ENCODE data around the gene NAT9. TPM values are rescaled to one million over a fixed set of nuclear protein-coding genes. Genes with fewer than 3 reads are reported as not detected.
A peak's percentile ranks its signal among the peaks of the same experiment; 100 is the strongest.

NAT9 gene
- total RNA-seq, 6 experiments from 2014 or later = 10.0 to 23.0 (median 16.3) TPM

DNA sequence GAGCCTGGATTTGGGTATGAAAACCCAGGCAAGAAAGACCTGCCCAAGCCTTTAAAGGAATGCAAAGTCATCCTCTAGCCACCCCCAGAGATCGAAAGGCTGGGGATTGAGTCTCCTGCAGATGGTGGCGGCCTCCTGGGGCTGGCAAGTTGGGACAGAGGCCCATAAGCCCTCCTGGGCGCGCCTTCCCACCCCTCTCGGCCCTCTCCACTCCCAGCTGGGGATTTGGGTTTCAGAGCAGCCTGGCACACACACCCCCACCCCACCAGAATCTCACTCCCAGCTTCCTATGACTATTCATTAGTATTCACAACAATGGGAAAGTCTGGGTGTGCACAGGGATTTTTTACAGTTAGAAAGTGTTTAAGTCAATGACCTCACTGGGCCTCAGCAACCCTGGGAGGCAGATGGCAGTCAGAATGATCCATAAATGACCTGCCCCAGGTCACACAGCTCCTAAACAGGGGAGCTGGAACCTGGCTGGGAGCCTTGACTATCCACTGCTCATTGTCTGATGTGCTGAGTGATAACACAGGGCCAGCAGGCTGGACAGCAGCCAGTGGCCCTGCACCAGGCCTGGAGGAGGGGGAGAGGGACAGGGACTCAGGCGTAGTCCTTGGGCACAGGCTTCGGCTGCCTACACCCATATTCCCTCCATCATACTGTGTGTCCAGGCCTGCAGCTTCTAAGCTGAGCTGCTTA, 15.6 kb downstream of the NAT9 start:
- DNase-seq (peak; percentile 81 to 93 (median 92)), ATAC-seq (peak; percentile 66 to 75 (median 69))
- 27% methylated on average over 3 of the region's 7 CpGs for WGBS (ENCODE audit: insufficient coverage, low coverage, low lambda C conversion rate, missing lambda C conversion rate)
- H3K36me3 ChIP-seq = peaks cover 0 to 10% (median 0%) of the 10 kb centered on the region in 4 donors
- no peak overlapping the region for H3K4me3 ChIP-seq
- intact Hi-C loops (cut with DNase I) = no loop called here
- H3K9me3 ChIP-seq = no peaks in the 10 kb centered on the region
- peak overlapping the region in 1 of 3 donors; percentile 44 for H3K27ac ChIP-seq
- TF ChIP-seq POLR2A (IDR thresholded peaks at IDR 0.05) = no peak
- TF ChIP-seq, protein P1, sequence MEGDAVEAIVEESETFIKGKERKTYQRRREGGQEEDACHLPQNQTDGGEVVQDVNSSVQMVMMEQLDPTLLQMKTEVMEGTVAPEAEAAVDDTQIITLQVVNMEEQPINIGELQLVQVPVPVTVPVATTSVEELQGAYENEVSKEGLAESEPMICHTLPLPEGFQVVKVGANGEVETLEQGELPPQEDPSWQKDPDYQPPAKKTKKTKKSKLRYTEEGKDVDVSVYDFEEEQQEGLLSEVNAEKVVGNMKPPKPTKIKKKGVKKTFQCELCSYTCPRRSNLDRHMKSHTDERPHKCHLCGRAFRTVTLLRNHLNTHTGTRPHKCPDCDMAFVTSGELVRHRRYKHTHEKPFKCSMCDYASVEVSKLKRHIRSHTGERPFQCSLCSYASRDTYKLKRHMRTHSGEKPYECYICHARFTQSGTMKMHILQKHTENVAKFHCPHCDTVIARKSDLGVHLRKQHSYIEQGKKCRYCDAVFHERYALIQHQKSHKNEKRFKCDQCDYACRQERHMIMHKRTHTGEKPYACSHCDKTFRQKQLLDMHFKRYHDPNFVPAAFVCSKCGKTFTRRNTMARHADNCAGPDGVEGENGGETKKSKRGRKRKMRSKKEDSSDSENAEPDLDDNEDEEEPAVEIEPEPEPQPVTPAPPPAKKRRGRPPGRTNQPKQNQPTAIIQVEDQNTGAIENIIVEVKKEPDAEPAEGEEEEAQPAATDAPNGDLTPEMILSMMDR (IDR thresholded peaks at IDR 0.05) = no peak
- H3K4me1 ChIP-seq = peaks cover 2 to 94% (median 47%) of the 10 kb centered on the region in 4 donors
- H3K27me3 ChIP-seq = no peaks in the 10 kb centered on the region

DNA sequence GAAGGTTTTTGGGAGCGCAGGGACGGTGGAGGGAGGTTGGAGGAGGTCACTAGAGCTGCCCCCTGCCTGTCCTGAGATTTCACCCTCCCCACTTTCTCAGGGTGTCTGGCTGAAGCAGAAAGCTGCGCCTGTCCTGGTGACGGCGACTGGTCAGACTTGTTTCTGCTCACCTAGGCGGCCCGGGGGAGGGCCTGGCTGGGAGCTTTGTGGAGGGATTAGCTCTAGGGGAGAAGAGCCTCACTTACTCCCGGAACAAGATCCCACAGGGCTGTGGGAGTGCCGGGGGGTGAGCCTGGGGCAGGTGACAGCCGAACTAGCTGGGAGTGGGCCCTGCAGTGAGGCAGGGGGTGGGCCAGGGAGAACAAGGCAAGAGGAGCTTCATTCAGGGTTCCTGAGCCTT, 16.2 kb downstream of the NAT9 start:
- no peak for DNase-seq
- no peaks in the 10 kb centered on the region for H3K9me3 ChIP-seq
- H3K27ac ChIP-seq = peak overlapping the region in 1 of 3 donors; percentile 44
- 35% methylated on average over 2 of the region's 10 CpGs for WGBS (ENCODE audit: insufficient coverage, low coverage, low lambda C conversion rate, missing lambda C conversion rate)
- H3K36me3 ChIP-seq = peaks cover 0 to 3% (median 0%) of the 10 kb centered on the region in 4 donors
- intact Hi-C loops (cut with DNase I) = no loop called here
- peaks cover 2 to 97% (median 50%) of the 10 kb centered on the region in 4 donors for H3K4me1 ChIP-seq
- no peaks in the 10 kb centered on the region for H3K27me3 ChIP-seq
- no peak for ATAC-seq
- TF ChIP-seq, protein P1 (IDR thresholded peaks at IDR 0.05) = no peak
- TF ChIP-seq POLR2A (IDR thresholded peaks at IDR 0.05) = no peak
- H3K4me3 ChIP-seq = no peak overlapping the region

DNA sequence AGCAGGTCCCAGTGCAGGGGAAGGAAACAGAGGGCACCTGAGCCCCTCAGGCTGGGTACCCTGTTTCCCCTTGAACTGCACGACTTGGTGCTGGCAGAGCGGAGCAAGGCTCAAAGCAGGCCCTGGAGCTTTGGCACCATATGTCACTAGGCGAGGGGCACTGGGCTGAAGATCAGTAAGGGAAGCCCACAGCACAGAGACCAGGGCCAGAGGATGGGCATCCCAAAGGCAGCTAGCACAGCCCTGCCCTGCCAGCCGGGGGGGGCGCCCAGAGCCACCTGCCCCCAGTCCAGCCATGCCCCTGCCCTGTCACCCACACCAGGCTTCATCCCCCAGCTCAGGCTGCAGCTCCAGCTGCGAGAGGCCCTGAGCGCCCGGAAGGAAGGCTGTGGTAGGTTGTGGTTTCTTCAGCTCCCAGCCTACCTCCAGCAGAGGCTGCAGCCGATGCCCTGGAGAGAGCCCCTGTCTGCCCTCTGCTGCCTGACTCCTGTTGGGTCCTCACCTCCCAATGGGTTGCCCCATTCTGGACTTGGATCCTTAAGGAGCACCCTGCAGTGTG, 16.8 kb downstream of the NAT9 start:
- H3K4me3 ChIP-seq = no peak overlapping the region

DNA sequence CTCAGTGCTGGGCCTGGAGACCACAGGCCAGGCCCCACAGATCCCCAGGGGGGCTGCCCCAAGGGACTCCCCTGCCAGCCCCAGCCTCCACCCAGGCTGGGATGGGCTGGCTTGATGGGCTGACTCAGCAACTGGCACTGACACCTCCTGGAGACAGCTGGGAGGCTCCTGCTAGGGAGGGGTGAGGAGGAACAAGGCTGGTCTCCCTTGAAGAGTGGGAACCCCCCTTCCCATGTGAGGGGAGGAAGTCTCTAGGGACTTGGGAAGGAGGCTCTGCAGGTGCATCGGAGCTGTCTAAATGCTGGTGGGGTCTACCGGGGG, 17.3 kb downstream of the NAT9 start:
- peaks cover 2 to 95% (median 50%) of the 10 kb centered on the region in 4 donors for H3K4me1 ChIP-seq
- no peak overlapping the region for H3K4me3 ChIP-seq
- H3K27ac ChIP-seq = peak overlapping the region in 2 of 3 donors; percentile 44
- no peaks in the 10 kb centered on the region for H3K27me3 ChIP-seq
- H3K9me3 ChIP-seq = no peaks in the 10 kb centered on the region
- no peaks in the 10 kb centered on the region for H3K36me3 ChIP-seq
- ATAC-seq (peak in 1 of 4 donors; percentile 10), DNase-seq (no peak)
- no CpG with 5 or more reads among the region's 2 CpGs for WGBS (ENCODE audit: insufficient coverage, low coverage, low lambda C conversion rate, missing lambda C conversion rate)
- intact Hi-C loops (cut with DNase I) = no loop called here
- TF ChIP-seq POLR2A (IDR thresholded peaks at IDR 0.05) = no peak
- TF ChIP-seq, protein P1 (IDR thresholded peaks at IDR 0.05) = no peak

More for the DNA sequence above, 16.8 kb downstream of the NAT9 start:
- peaks cover 2 to 97% (median 50%) of the 10 kb centered on the region in 4 donors for H3K4me1 ChIP-seq
- no peaks in the 10 kb centered on the region for H3K36me3 ChIP-seq
- intact Hi-C loops (cut with DNase I) = no loop called here
- no CpG with 5 or more reads among the region's 9 CpGs for WGBS (ENCODE audit: insufficient coverage, low coverage, low lambda C conversion rate, missing lambda C conversion rate)
- no peak for ATAC-seq
- no peak for TF ChIP-seq POLR2A (IDR thresholded peaks at IDR 0.05)
- TF ChIP-seq, protein P1 (IDR thresholded peaks at IDR 0.05) = no peak
- DNase-seq = no peak
- H3K27me3 ChIP-seq = no peaks in the 10 kb centered on the region
- peak overlapping the region in 1 of 3 donors; percentile 44 for H3K27ac ChIP-seq
- no peaks in the 10 kb centered on the region for H3K9me3 ChIP-seq

Data from right lobe of liver (tissue), 6 donors.